NCI-H1436 treated with DMSO at 0.1 percent for 48 hours (cell line): ENCODE results near the gene TXNDC16.

Experiments used
- DNase-seq: peaks from one replicate; lab custom pipeline; 2025; lab: John Stamatoyannopoulos, UW

Gene TXNDC16

DNA sequence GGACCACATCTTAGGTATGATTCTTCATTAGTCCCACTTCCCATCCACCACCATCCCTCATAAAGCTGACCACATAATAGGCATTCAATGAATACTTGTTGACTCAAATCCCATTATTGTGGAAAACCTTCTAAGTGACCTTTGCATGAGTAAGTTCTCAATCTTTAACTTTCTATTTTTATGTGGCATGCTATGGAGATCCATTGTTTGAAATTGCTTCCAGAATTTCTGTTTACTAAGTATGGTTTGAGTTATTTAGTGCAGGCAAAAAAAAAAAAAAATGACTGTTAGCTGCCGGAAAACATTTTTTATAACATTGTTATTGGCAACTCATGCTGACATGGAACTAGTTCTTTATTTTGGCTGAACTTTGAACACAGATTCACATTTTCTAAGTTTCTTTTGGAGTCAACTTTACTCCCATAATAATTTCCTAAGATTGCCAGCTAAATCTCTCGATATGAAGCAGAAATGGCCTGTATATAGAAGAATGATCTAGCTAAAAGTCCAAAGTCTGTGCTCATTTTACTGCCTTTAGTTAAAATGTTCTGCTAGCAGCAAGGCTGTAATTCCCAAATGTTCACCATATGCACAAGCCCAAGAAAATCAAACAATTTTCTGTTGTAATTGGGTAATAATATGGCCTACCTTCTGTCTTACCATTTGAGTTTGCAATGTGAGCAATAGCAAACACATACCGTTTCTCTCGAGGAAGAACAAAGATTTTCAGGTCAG lies 160.3 kb downstream of the TXNDC16 start:
- DNase-seq, result no peak
